PC-3 (cell line): ENCODE results near the gene ATP2B2. TPM values are rescaled to one million over a fixed set of nuclear protein-coding genes. Genes with fewer than 3 reads are reported as not detected.

Experiments used
- ATAC-seq: fragments of 200-7000 bp; cut with Tn5 transposase; 2 replicates; pipeline ENCODE4 v1.9.1; 2020; ENCODE audit warnings: mild to moderate bottlenecking, moderate library complexity
- BruUV-seq: library from RNA; stranded (reverse); fragments of 400-500 nt; replicated peaks from 2 replicates; lab custom pipeline; 2021; lab: Mats Ljungman, UMichigan
- CTCF ChIA-PET: fragments of 300-600 bp; sonication (Branson Sonifier 250); formaldehyde crosslinking; loops from one replicate; lab custom pipeline; 2022; ENCODE audit warnings: antibody characterized with exemption; lab: Charles Lee
- POLR2A ChIA-PET: fragments of 300-600 bp; sonication (Branson Sonifier 250); formaldehyde crosslinking; loops from one replicate; lab custom pipeline; 2022; ENCODE audit warnings: antibody characterized with exemption; ENCODE audit not compliant: unreplicated experiment; lab: Charles Lee
- DNase-seq: peaks from one replicate; pipeline ENCODE4 v3.0.0-alpha.2; 2015
- H2AFZ ChIP-seq: fragments of 300-600 bp; sonication (generic); 2 replicates; pipeline ENCODE4 v1.6.0; 2016; ENCODE audit warnings: antibody characterized with exemption, low read length
- H3F3A ChIP-seq: fragments of 300-600 bp; sonication (generic); one replicate; pipeline ENCODE4 v1.6.0; 2017; ENCODE audit warnings: antibody characterized with exemption, low read length, control low read depth, mild to moderate bottlenecking; ENCODE audit not compliant: unreplicated experiment
- H3K27ac ChIP-seq: fragments of 300-600 bp; sonication (generic); 2 replicates; pipeline ENCODE4 v1.5.1; 2016; ENCODE audit warnings: mild to moderate bottlenecking, low read length
- H3K27me3 ChIP-seq: fragments of 300-600 bp; sonication (generic); 2 replicates; pipeline ENCODE4 v1.6.1; 2016; ENCODE audit warnings: low read length, mixed read lengths
- H3K36me3 ChIP-seq: fragments of 300-600 bp; sonication (generic); 2 replicates; pipeline ENCODE4 v1.6.1; 2016; ENCODE audit warnings: low read depth, mixed run types, low read length, mixed read lengths
- H3K4me1 ChIP-seq: fragments of 300-600 bp; sonication (generic); 2 replicates; pipeline ENCODE4 v1.5.1; 2016; ENCODE audit warnings: low read length; ENCODE audit not compliant: insufficient read depth
- H3K4me2 ChIP-seq: fragments of 300-600 bp; sonication (generic); 2 replicates; pipeline ENCODE4 v1.6.0; 2016; ENCODE audit warnings: low read length
- H3K4me3 ChIP-seq: fragments of 300-600 bp; sonication (generic); 2 replicates; pipeline ENCODE4 v1.5.1; 2016; ENCODE audit warnings: mild to moderate bottlenecking, low read length, mixed read lengths
- H3K79me2 ChIP-seq: fragments of 300-600 bp; sonication (generic); 2 replicates; pipeline ENCODE4 v1.6.1; 2017; ENCODE audit warnings: low read length, mixed read lengths
- H3K9ac ChIP-seq: fragments of 300-600 bp; sonication (generic); 2 replicates; pipeline ENCODE4 v1.6.0; 2016; ENCODE audit warnings: mild to moderate bottlenecking, low read length
- H3K9me2 ChIP-seq: fragments of 300-600 bp; sonication (generic); replicated peaks from 2 replicates; pipeline ENCODE4 v1.6.1; 2016; ENCODE audit warnings: mixed run types, low read length, mixed read lengths
- H3K9me3 ChIP-seq: fragments of 300-600 bp; sonication (generic); 2 replicates; pipeline ENCODE4 v1.6.1; 2016; ENCODE audit warnings: low read length, mixed read lengths
- H4K20me1 ChIP-seq: fragments of 300-600 bp; sonication (generic); 2 replicates; pipeline ENCODE4 v1.6.1; 2016; ENCODE audit warnings: low read length, mixed read lengths
- CTCF ChIP-seq: fragments of 300-600 bp; sonication (generic); conservative IDR thresholded peaks from 2 replicates; pipeline ENCODE4 v1.5.1; 2017; ENCODE audit warnings: antibody characterized with exemption, low read depth, mild to moderate bottlenecking, low read length
- EZH2 ChIP-seq: fragments of 300-600 bp; sonication (generic); IDR thresholded peaks from one replicate; pipeline ENCODE4 v1.6.1; 2017; ENCODE audit warnings: antibody characterized with exemption, mild to moderate bottlenecking, low read length; ENCODE audit not compliant: unreplicated experiment
- EZH2phosphoT487 ChIP-seq: fragments of 300-600 bp; sonication (generic); IDR thresholded peaks from 2 replicates; pipeline ENCODE4 v1.6.1; 2018; ENCODE audit warnings: mild to moderate bottlenecking, antibody characterized with exemption, low read length, borderline replicate concordance
- intact Hi-C: fragments of 100-400 bp; cut with micrococcal nuclease; formaldehyde crosslinking; loops from 2 replicates; pipeline ENCODE4 v1.9.0; 2023
- total RNA-seq: library from RNA; depleted of rRNA; stranded (reverse); fragments of >200 nt; gene quantifications from 2 replicates; pipeline ENCODE4 v1.2.3, GENCODE V29; 2014

ATP2B2 gene
- total RNA-seq, 1 experiment from 2014 or later: not detected

- ChIA-PET POLR2A (interaction anchor here (0.6 kb wide), 1 partner anchor 274 kb away, joined by 3 read pairs; no protein-coding TSS in a partner anchor), CTCF (no interaction called here)
- H4K20me1 ChIP-seq: no peaks in the 10 kb centered on the region
- H3K79me2 ChIP-seq: no peaks in the 10 kb centered on the region
- BruUV-seq: no TSS peak
- H3K9me3 ChIP-seq: no peaks in the 10 kb centered on the region
- H3K9ac ChIP-seq: no peak within 1 kb of the TSS
- DNase-seq (no peak), ATAC-seq (no peak)
- no peak within 1 kb of the TSS for H3K4me3 ChIP-seq
- intact Hi-C loops: no loop called here
- no peak within 1 kb of the TSS for H3K4me2 ChIP-seq
- no peak within 1 kb of the TSS for H3K27ac ChIP-seq
- H2AFZ ChIP-seq: no peak within 1 kb of the TSS
- H3K27me3 ChIP-seq: no peaks in the 10 kb centered on the region
- H3K36me3 ChIP-seq: peaks cover 10% of the 10 kb centered on the region; the same call in 1 of the 2 replicates
- H3K4me1 ChIP-seq: no peaks in the 10 kb centered on the region
- no peaks in the 10 kb centered on the region for H3F3A ChIP-seq
- TF ChIP-seq CTCF (no peak), EZH2 (no peak), EZH2phosphoT487 (no peak)
- no peaks in the 10 kb centered on the region for H3K9me2 ChIP-seq
Measured at GRCh38 chr3:10292505-10293419, 212.6 kb downstream of the ATP2B2 start, which contains the start of gene GHRL. Gene GHRL, minus strand, starts transcription at chr3:10292947. Its CDS starts 2,767 bp downstream, at chr3:10290180.

GRCh38 chr3:10291641-10292040 is 213.7 kb downstream of the ATP2B2 start:
- ChIA-PET POLR2A (no interaction called here), CTCF (no interaction called here)
- no peak for ATAC-seq
- TF ChIP-seq EZH2: no peak
- no peak for DNase-seq
- no peak overlapping the region for H3K9ac ChIP-seq
- H3K27ac ChIP-seq: no peak overlapping the region
- H2AFZ ChIP-seq: no peak overlapping the region
- H3K9me3 ChIP-seq: no peaks in the 10 kb centered on the region
- H3K36me3 ChIP-seq: peaks cover 10% of the 10 kb centered on the region; the same call in 1 of the 2 replicates
- no peak overlapping the region for H3K4me3 ChIP-seq
- H3K4me1 ChIP-seq: peaks cover 1% of the 10 kb centered on the region; the same call in 1 of the 2 replicates
- no peak overlapping the region for H3K4me2 ChIP-seq
- no peaks in the 10 kb centered on the region for H3K27me3 ChIP-seq
- intact Hi-C loops: no loop called here
- no peaks in the 10 kb centered on the region for H4K20me1 ChIP-seq
- no TSS peak for BruUV-seq
- H3K9me2 ChIP-seq: no peaks in the 10 kb centered on the region
- H3K79me2 ChIP-seq: no peaks in the 10 kb centered on the region
- no peaks in the 10 kb centered on the region for H3F3A ChIP-seq

- Histone ChIP-seq H3K36me3 (peaks cover 10% of the 10 kb centered on the region; the same call in 1 of the 2 replicates), H3K79me2 (no peaks in the 10 kb centered on the region), H3K27ac (no peak overlapping the region), H2AFZ (no peak overlapping the region), H3K4me2 (no peak overlapping the region), H3K27me3 (no peaks in the 10 kb centered on the region), H3F3A (no peaks in the 10 kb centered on the region), H3K9me2 (no peaks in the 10 kb centered on the region), H3K4me3 (no peak overlapping the region), H3K9me3 (no peaks in the 10 kb centered on the region), H3K4me1 (peaks cover 11% of the 10 kb centered on the region), H3K9ac (no peak overlapping the region), H4K20me1 (no peaks in the 10 kb centered on the region)
- no peak for ATAC-seq
- ChIA-PET CTCF (no interaction called here), POLR2A (no interaction called here)
- no peak for TF ChIP-seq CTCF
- TF ChIP-seq EZH2phosphoT487: no peak
- no peak for TF ChIP-seq EZH2
- BruUV-seq: no TSS peak
- intact Hi-C loops: no loop called here
- no peak for DNase-seq
Measured at GRCh38 chr3:10290481-10291176, 214.8 kb downstream of the ATP2B2 start.
